Activated naive CD8-positive, alpha-beta T cell treated with anti-CD3 and anti-CD28 coated beads, Interleukin-2, amount 10 ng/mL, durations not matched to agents 7 days and 5 days (primary cell): Measurements from ENCODE around the gene MKLN1. TPM values are rescaled to one million over a fixed set of nuclear protein-coding genes. Genes with fewer than 3 reads are reported as not detected.

Source experiments
- ATAC-seq: fragments of 150-1000 bp; cut with Tn5 transposase; one replicate; pipeline ENCODE4 v1.10.0; 2021; ENCODE audit warnings: low read depth, moderate library complexity
- POLR2A ChIA-PET: fragments of 350-600 bp; sonication (Branson Sonifier 250); formaldehyde crosslinking; loops from one replicate; lab custom pipeline; 2021; ENCODE audit warnings: antibody characterized with exemption; lab: Charles Lee
- DNase-seq: peaks from one replicate; pipeline ENCODE4 v3.0.0; 2021
- H3K27ac Mint-ChIP-seq: one replicate; pipeline ENCODE4 v1.8.0; 2022; ENCODE audit warnings: mild to moderate bottlenecking, mixed read lengths
- H3K27me3 Mint-ChIP-seq: one replicate; pipeline ENCODE4 v1.8.0; 2022; ENCODE audit warnings: mild to moderate bottlenecking, moderate library complexity, mixed read lengths
- H3K36me3 Mint-ChIP-seq: one replicate; pipeline ENCODE4 v1.8.0; 2021; ENCODE audit warnings: mild to moderate bottlenecking, mixed read lengths
- H3K4me1 Mint-ChIP-seq: one replicate; pipeline ENCODE4 v1.8.0; 2021; ENCODE audit warnings: mixed read lengths
- H3K4me3 Mint-ChIP-seq: one replicate; pipeline ENCODE4 v1.8.0; 2022; ENCODE audit warnings: mild to moderate bottlenecking, moderate library complexity, mixed read lengths
- H3K9me3 Mint-ChIP-seq: one replicate; pipeline ENCODE4 v1.8.0; 2021; ENCODE audit warnings: mixed read lengths
- total RNA-seq, 2 experiments: library from RNA; stranded (reverse); gene quantifications; one replicate each; pipeline ENCODE4 v1.2.3, GENCODE V29; 2021

Gene MKLN1
- total RNA-seq, 2 experiments from 2014 or later: 35.7 to 42.3 TPM

DNA sequence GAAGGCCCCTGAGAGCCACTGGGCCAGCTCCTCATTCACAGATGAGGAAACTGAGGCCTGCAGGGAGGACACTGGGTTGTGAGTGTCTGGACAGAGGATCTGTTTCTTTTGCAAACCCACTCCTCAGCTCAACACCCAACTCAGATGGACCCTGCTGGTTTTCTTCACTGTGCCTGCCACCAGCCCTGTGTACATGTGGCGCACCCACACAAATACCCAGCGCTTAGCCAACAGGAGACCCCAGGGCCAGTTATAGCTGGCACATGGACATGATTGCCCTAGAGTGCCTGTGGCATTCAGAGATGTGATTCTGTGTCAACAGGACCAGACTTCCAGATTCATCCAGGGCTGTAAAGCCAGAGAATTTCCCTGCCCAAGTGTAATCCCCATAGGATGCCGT, 216.3 kb downstream of the MKLN1 start:
- POLR2A ChIA-PET: no interaction called here
- ATAC-seq: no peak
- peaks cover 2% of the 10 kb centered on the region for H3K36me3 Mint-ChIP-seq
- no peak overlapping the region for H3K4me3 Mint-ChIP-seq
- no peaks in the 10 kb centered on the region for H3K9me3 Mint-ChIP-seq
- peaks cover 4% of the 10 kb centered on the region for H3K27me3 Mint-ChIP-seq
- no peak for DNase-seq
- H3K4me1 Mint-ChIP-seq: peaks cover 11% of the 10 kb centered on the region
- H3K27ac Mint-ChIP-seq: no peak overlapping the region

DNA sequence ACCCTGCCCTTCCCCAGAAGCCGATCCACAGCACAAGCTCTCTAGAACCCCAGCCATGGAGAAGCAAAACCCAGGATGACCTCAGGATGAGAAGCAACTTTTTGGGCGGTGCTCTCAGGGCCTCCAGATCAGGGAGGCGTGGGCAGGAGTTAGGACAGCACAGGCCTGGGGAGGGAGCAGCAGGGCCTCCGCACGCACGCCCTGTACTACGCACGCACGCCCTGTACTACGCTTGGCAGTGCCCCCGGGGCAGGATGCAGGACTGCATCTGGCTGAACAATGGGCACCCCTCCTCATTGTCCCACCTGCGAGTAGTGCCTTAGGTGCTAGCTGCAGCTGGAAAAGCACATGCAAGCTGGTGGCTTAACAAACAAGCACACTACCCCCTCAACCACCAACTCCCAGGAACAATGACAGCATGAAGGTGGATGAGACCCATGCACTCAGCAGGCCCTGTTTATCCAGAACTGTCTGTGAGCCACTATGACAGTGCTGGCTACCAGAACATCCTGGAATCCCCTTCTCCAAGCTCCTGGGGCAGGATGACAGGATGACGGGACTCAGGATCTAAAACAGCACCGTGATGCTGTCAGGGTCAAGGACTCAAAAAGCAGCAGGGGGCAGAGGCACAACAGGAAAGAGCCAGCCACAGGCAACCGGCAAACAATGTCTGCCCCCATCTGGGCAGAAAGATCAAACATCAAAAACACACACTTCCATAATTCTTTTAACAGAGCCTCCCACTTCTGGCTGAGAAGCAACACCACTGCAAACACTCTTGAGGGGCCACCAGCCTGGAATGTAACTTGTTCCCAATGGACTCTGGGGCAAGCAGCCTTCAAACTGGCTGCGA, 217.0 kb downstream of the MKLN1 start:
- POLR2A ChIA-PET: interaction anchor here (0.6 kb wide), 1 partner anchor 125 kb away, joined by 3 read pairs; no protein-coding TSS in a partner anchor

GRCh38 chr7:131546126-131546525, 218.4 kb downstream of the MKLN1 start:
- Mint-ChIP-seq H3K9me3 (no peaks in the 10 kb centered on the region), H3K27me3 (peaks cover 2% of the 10 kb centered on the region), H3K27ac (no peak overlapping the region), H3K36me3 (peaks cover 2% of the 10 kb centered on the region), H3K4me3 (no peak overlapping the region), H3K4me1 (peaks cover 11% of the 10 kb centered on the region)
- ATAC-seq (no peak), DNase-seq (no peak)
- POLR2A ChIA-PET: no interaction called here

More for the DNA sequence above, 217.0 kb downstream of the MKLN1 start:
- DNase-seq (no peak), ATAC-seq (peak; percentile 43)
- no peak overlapping the region for H3K27ac Mint-ChIP-seq
- H3K4me1 Mint-ChIP-seq: peaks cover 11% of the 10 kb centered on the region
- peaks cover 4% of the 10 kb centered on the region for H3K27me3 Mint-ChIP-seq
- H3K9me3 Mint-ChIP-seq: no peaks in the 10 kb centered on the region
- peaks cover 2% of the 10 kb centered on the region for H3K36me3 Mint-ChIP-seq
- H3K4me3 Mint-ChIP-seq: no peak overlapping the region

Other genes with a start within 250 kb of the MKLN1 start
- gene PODXL, start 228.8 kb downstream of the MKLN1 start, total RNA-seq: 1 to 10 TPM; 1.4 to 1.5 TPM